ENCODE results near the gene P2RX7. TPM values are rescaled to one million over a fixed set of nuclear protein-coding genes. Genes with fewer than 3 reads are reported as not detected.
"Not testable (repeated sequence)": the region's sequence is repeated elsewhere in the genome, so short reads cannot be mapped to it uniquely, and the experiment has no call there.

Gene P2RX7
- total and polyA plus RNA-seq, 9 of the 15 experiments (the other 6 are each of a cell fraction or from before 2014, with no cell fraction given), result 0.04 to 0.65 (median 0.30) TPM

GRCh38 chr12:121229826-121230537, 97.3 kb downstream of the P2RX7 start (continued):
- peak; percentile 75 for TF ChIP-seq REST (IDR thresholded peaks at IDR 0.05; ENCODE audit: borderline replicate concordance)
- TF ChIP-seq REST (CRISPR knock-in tag; IDR thresholded peaks at IDR 0.05; ENCODE audit: low read depth), result not testable (repeated sequence)
